Dedifferentiated amniotic fluid mesenchymal stem cell (primary cell): ENCODE results near the gene GPR15.

Experiments
- DNase-seq: peaks from one replicate; pipeline ENCODE4 v3.0.0-alpha.2; 2016; ENCODE audit errors: extremely low spot score

The GPR15 gene

GRCh38 chr3:98531622-98532274 is at the start of gene GPR15:
TSS of gene GPR15 (plus strand) at chr3:98531978. CDS start at chr3:98532034, 56 bp downstream.
- no peak for DNase-seq

DNA sequence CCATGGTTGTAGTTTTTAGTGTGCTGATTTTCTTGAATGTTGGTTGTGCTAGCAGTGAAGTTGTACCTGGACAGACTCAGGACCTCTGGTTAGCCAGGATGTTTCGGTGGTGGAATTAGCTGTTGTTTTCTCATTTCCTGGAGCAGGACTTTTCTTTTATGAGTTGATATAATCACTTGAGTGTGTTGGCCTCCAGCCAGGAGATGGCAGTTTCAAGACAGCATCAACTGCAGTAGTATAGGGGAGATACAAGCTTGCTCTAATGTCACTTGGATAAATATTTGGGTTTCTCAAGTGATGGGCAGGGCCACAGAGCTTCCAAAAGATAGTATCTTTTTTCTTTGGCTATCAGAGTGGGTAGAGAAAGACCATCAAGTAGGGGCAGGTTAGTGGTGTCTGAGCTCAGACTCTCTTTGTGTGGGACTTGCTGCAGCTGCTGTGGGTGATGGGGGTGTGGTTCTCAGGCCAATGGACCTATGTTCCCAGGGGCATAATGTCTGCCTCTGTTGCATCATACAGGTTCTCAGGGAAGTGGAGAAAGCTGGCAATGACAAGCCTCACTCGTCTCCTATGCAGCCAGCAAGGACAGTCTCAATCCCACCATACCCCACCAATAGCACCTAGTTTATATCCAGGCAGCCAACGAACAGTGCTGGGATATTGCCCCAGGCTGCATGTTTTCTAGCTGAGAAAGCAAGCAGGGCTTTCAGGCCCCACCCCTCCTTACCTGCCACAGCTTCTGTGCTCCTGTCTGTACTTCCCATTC is 48.9 kb upstream of the GPR15 start:
- no peak for DNase-seq

- no peak for DNase-seq
Observed at GRCh38 chr3:98483626-98484025, 48.2 kb upstream of the GPR15 start.

- no peak for DNase-seq
Observed at GRCh38 chr3:98497381-98497780, 34.4 kb upstream of the GPR15 start, which contains the start of gene OR5K2. TSS of gene OR5K2 (plus strand) at chr3:98497681. CDS start at chr3:98497681, 0 bp downstream.

DNA sequence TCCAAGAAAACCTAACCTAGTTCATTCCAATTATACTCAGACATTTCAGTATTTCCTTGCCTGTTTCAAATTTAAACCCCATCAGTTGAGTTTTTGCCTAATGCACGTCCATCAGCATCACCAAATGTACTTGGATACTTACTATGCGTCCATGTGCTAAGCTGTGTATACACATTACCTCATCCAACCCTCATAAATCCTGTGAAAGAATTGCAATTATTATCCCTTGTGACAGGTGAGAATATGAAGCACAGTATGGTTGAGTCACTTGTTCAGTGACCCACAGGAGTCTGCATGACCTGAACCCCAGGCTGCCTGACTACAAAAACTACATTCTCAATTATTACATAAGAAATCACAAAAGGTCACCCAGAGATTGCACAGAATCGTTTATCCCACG is 31.8 kb upstream of the GPR15 start:
- no peak for DNase-seq

DNA sequence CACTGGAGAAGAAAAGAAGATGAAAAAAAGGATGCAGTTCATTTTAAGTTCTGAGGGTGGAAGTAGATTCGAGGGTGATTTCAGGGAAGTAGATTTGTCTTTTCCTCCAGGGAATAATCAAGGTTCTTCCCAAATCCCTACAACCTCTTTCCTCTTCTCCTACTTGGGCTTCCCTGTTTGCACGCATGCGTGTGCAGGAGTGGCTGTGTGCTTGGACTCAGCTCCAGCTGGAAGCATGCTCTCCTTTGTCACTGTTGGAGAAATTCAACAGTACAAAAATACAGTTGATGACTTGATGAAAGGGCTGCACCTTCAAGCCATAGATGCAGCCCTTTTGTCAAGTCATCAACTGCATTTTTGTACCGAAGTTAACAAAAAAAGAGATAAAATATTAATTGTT is 30.5 kb upstream of the GPR15 start:
- DNase-seq: no peak

DNA sequence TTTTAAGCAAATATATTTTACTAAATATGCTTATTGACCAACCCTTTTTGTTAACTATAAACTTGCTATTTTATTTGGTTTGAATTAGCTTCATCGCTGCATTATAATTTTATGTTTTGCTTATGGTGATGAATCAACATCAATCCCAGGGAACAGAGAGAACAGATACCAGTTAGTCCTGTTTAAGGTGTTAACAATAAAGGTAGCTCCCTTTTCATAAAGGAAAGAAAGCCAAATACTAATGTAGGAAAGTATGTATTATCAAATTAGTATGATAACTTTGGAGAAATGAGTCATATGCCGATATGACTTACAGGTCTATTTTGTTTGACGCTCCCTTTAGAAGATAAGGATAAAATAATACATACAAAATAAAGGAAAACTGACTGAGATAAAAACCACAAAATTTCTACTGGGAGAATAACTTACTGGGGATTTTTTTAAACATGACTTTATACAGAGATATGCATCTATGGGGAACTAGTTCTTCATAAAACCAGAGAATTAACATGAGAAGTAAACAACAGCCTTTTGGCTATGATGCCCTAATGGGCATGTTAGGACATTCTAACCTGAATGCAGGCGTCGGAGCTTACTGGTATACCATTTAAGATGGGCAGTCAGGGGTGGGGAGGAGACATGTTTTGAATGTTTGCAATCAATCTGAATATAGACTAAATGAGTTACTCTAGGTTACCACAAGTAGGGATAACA is 29.8 kb upstream of the GPR15 start:
- no peak for DNase-seq

- DNase-seq: no peak
Observed at GRCh38 chr3:98504539-98504938, 27.2 kb upstream of the GPR15 start.

GRCh38 chr3:98508582-98508981 is 23.2 kb upstream of the GPR15 start:
- DNase-seq: no peak

DNA sequence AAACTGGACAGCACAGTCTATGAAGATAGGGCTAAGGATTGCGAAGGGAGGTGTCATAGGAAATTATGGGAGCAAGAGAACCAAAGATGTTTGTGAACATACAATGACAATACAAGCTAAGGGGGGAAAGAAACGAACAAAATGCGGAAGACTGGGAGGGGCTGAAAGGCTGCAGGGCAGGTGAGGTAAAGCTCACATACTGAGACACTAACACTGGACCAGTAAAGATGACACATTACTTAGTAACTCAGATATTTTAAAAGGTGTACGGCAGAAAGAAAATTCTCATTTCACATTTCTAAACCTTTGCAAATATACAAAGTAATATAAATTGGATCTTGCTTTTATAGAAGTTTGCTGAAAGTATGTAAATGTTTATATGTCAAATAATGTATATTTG is 19.2 kb upstream of the GPR15 start:
- DNase-seq: no peak

DNA sequence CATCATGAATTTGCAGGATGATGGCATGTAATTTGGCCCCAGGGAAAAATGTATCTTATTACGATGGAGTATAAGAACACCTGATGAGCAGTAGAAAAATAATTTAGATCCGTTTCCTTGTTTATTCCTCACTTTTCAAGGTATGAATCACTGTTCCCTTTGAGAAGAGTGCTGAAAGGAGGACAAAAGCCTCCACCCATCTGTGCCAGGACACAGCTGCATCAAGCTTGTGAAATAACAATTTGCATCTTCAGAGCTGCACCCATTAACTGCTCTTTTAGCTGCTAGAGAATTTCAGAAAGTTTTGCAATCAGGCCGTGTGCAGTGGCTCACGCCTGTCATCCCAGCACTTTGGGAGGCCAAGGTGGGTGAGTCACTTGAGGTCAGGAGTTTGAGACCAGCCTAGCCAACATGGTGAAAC is 18.7 kb upstream of the GPR15 start:
- DNase-seq: no peak

- no peak for DNase-seq
Observed at GRCh38 chr3:98513736-98514135, 18.0 kb upstream of the GPR15 start.

DNA sequence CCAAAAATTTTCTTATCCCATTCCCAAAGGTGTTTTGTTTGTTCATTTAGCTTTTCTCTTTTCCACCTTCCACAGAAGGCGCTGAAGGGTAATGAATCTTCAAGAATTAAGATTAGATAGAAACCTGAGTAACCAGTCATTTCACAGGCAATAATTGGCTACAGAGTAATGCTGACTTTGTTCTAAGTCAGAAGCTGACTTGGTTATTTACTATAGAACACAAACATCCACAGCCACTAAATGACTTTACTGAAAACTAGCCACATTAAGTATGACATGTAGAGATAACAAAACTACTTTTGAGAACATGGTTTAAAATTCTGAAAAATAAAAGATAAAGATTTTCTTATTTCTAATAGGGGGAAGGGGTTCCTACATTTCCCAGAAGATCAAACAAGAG is 16.8 kb upstream of the GPR15 start:
- no peak for DNase-seq

DNA sequence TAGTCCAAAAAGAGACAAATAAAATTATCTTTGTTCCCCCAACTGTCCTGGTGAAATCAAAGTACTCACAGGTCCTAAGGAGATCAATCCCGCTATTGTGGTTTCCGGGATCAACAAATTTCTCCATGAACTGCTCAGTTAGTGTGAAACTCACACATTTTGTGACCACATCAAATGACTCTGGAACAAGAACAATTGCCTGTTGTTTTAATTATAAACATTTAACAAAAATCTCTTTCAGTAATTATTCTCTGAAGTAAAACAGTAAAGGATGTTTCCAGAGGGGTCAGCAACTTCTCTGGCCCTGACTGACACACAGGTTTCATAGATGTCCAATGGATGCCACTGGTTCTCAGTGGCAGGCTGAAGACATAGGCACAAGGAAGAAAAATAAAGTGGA is 13.0 kb upstream of the GPR15 start:
- no peak for DNase-seq

- no peak for DNase-seq
Observed at GRCh38 chr3:98519351-98519750, 12.4 kb upstream of the GPR15 start.

DNA sequence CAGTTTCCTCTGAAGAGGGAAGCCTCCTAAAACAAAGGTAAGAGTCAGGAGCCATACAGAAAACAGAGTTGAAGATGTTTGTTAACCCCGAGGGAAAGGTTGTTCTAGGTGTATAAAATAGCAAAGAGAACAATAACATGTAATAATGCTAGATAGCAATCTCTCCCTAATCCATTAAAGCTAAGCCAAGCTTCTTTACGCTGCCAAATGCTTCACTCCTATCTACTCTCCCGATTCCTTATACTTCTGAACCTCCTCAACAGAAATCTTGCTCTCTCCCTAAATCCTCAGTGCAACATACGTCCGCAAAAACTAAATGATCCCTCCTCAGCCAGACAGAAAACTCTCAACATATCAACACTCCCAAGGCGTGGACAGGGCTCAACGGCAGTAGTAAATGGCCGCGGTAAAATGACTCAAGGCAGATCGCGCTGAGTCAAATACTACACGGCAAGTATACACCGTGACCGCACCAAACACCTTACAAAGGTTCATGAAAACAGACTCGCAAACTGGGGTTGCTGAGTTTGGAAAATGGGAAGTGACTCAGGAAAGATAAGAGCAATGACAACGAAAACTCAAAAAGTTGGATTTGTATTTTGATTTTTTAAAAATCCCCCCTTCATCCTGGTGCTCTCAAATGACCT is 9.8 kb upstream of the GPR15 start:
- DNase-seq: peak; percentile 72

GRCh38 chr3:98522544-98523281 is 9.1 kb upstream of the GPR15 start, which contains the start of gene CLDND1:
TSS of gene CLDND1 (minus strand) at chr3:98522902. CDS start at chr3:98521424, 1,478 bp downstream.
- peak; percentile 97 for DNase-seq

DNA sequence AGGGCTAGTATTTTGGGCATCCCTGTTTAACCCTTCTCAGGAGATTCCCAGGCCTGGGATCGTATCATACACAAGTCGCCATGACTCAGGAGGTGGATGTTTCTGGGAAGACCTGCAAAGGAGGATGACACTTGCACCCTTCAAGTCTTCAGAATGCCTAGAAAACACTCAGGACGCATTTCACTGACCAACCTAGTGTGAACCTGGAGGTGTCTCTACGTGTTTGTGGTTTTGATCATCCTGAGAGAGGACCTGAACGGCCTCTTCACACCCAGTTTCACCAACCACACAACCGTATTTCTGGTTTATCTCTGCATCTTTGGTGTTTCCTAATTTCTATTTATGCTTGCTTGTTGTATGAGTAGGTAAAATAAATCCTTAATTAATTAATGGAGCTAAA is 6.3 kb upstream of the GPR15 start:
- DNase-seq: no peak

GRCh38 chr3:98528474-98529346 is 3.1 kb upstream of the GPR15 start:
- no peak for DNase-seq

GRCh38 chr3:98529856-98530459 is 1.8 kb upstream of the GPR15 start:
- no peak for DNase-seq
